HepG2 (cell line): ENCODE measurements around the gene SHISA5. TPM values are rescaled to one million over a fixed set of nuclear protein-coding genes. Genes with fewer than 3 reads are reported as not detected.

Experiments used
- ATAC-seq: fragments of 200-7000 bp; cut with Tn5 transposase; 3 replicates; pipeline ENCODE4 v1.9.1; 2020; ENCODE audit warnings: mild to moderate bottlenecking, moderate library complexity
- BruUV-seq: library from RNA; stranded (reverse); fragments of 400-500 nt; replicated peaks from 2 replicates; lab custom pipeline; 2021; lab: Mats Ljungman, UMichigan
- CTCF ChIA-PET: fragments of 300-600 bp; formaldehyde crosslinking; extraction: SDS; loops from one replicate; lab custom pipeline; 2021; ENCODE audit warnings: low total read pairs, inconsistent platforms, low intra/inter-chr PET ratio; lab: Yijun Ruan, JAX
- POLR2A ChIA-PET: fragments of 350-600 bp; sonication (Branson Sonifier 250); formaldehyde crosslinking; loops from one replicate; lab custom pipeline; 2020; ENCODE audit warnings: antibody characterized with exemption, inconsistent platforms; lab: Yijun Ruan, JAX
- DNase-seq: peaks from one replicate; pipeline ENCODE4 v3.0.0-alpha.2; 2015; ENCODE audit warnings: low spot score
- FAIRE-seq: peaks from 3 replicates; lab custom pipeline; 2011; peaks lifted over from hg19 to GRCh38; lab: Jason Lieb, UNC
- H2AFZ ChIP-seq: one replicate; pipeline ENCODE4 v1.6.1; 2011; ENCODE audit warnings: low read length, inconsistent platforms
- H3K27ac ChIP-seq: fragments of 300-600 bp; 3 replicates; pipeline ENCODE4 v1.8.0; 2011; ENCODE audit warnings: mixed run types, mild to moderate bottlenecking, mixed read lengths, low read length, inconsistent platforms; ENCODE audit not compliant: insufficient read depth; ENCODE audit errors: extremely low read length
- H3K27me3 ChIP-seq, 2 experiments: fragments of 200-600 bp in 1 of 2; 2 replicates in 1 of 2; 3 replicates in 1 of 2; pipeline versions ENCODE4 v1.6.0 to v1.8.0; 2011; ENCODE audit warnings: low read length in 2 of 2, mild to moderate bottlenecking in 2 of 2, moderate library complexity in 2 of 2, inconsistent platforms in 1 of 2; ENCODE audit not compliant: insufficient read depth in 2 of 2, control insufficient read depth in 1 of 2
- H3K36me3 ChIP-seq, 2 experiments: fragments of 200-600 bp in 1 of 2; replicated peaks in 1 of 2; 2 replicates in 1 of 2; 3 replicates in 1 of 2; pipeline versions ENCODE4 v1.5.1 to v1.8.0; 2011; ENCODE audit warnings: low read length in 2 of 2, inconsistent platforms in 1 of 2; ENCODE audit not compliant: insufficient read depth in 2 of 2, control insufficient read depth in 1 of 2
- H3K4me1 ChIP-seq: 2 replicates; pipeline ENCODE4 v1.5.1; 2012; ENCODE audit warnings: low read length, inconsistent platforms; ENCODE audit not compliant: insufficient read depth
- H3K4me2 ChIP-seq: 2 replicates; pipeline ENCODE4 v1.6.0; 2011; ENCODE audit warnings: low read depth, low read length, inconsistent platforms
- H3K4me3 ChIP-seq, 3 experiments: fragments of 200-600 bp in 1 of 3; sonication (generic), shearing (Covaris generic) in 1 of 3; replicated peaks in 1 of 3; 2 replicates each; pipeline ENCODE4 v1.5.1; 2011 to 2016; ENCODE audit warnings: low read length in 3 of 3, inconsistent platforms in 2 of 3, low read depth in 2 of 3, mild to moderate bottlenecking in 2 of 3, control low read depth in 1 of 3, mixed read lengths in 1 of 3; ENCODE audit not compliant: insufficient read depth in 1 of 3
- H3K79me2 ChIP-seq: one replicate; pipeline ENCODE4 v1.6.1; 2011; ENCODE audit warnings: low read length, inconsistent platforms; ENCODE audit not compliant: insufficient read depth
- H3K9ac ChIP-seq: 2 replicates; pipeline ENCODE4 v1.6.0; 2011; ENCODE audit warnings: mild to moderate bottlenecking, low read depth, low read length, inconsistent platforms; ENCODE audit not compliant: insufficient read depth
- H3K9me3 ChIP-seq: 2 replicates; pipeline ENCODE4 v1.5.1; 2012; ENCODE audit warnings: mild to moderate bottlenecking, low read length
- H4K20me1 ChIP-seq: 2 replicates; pipeline ENCODE4 v1.6.0; 2011; ENCODE audit warnings: inconsistent platforms, mild to moderate bottlenecking, low read length, moderate library complexity; ENCODE audit not compliant: insufficient read depth
- BHLHE40 ChIP-seq: IDR thresholded peaks from 2 replicates; pipeline ENCODE4 v1.6.1; 2011; ENCODE audit warnings: low read length, improper control_type of control experiment
- FOSL2 ChIP-seq: sonication (generic); formaldehyde crosslinking; IDR thresholded peaks from 2 replicates; pipeline ENCODE4 v1.4.0; 2020; ENCODE audit warnings: missing genetic modification reagents
- MAZ ChIP-seq, 2 experiments: sonication (generic) in 1 of 2; formaldehyde crosslinking in 1 of 2; IDR thresholded peaks; 2 replicates each; pipeline versions ENCODE4 v1.5.0 to v1.6.1; 2012 to 2020; ENCODE audit warnings: low read depth in 2 of 2, mild to moderate bottlenecking in 2 of 2, borderline replicate concordance in 1 of 2, improper control_type of control experiment in 1 of 2, low read length in 1 of 2, missing genetic modification reagents in 1 of 2, moderate library complexity in 1 of 2
- MED13 ChIP-seq: sonication (generic); formaldehyde crosslinking; IDR thresholded peaks from 2 replicates; pipeline ENCODE4 v1.5.0; 2020; ENCODE audit warnings: missing genetic modification reagents
- NFIC ChIP-seq: IDR thresholded peaks from 2 replicates; pipeline ENCODE4 v1.6.1; 2012; ENCODE audit warnings: mild to moderate bottlenecking, low read length, inconsistent platforms
- NPAS2 ChIP-seq: sonication (generic); formaldehyde crosslinking; IDR thresholded peaks from 2 replicates; pipeline ENCODE4 v1.8.0; 2022; ENCODE audit warnings: mild to moderate bottlenecking, missing genetic modification reagents, borderline replicate concordance
- PLSCR1 ChIP-seq: sonication (generic); formaldehyde crosslinking; IDR thresholded peaks from 2 replicates; pipeline ENCODE4 v1.5.0; 2020; ENCODE audit warnings: missing genetic modification reagents, mild to moderate bottlenecking, borderline replicate concordance
- SMARCC2 ChIP-seq: fragments of 450-650 bp; IDR thresholded peaks from 2 replicates; pipeline ENCODE4 v1.6.1; 2017; ENCODE audit warnings: antibody characterized with exemption, mild to moderate bottlenecking
- TRIM24 ChIP-seq: sonication (generic); formaldehyde crosslinking; IDR thresholded peaks from 2 replicates; pipeline ENCODE4 v1.8.0; 2022; ENCODE audit warnings: mild to moderate bottlenecking, missing genetic modification reagents
- ZBTB34 ChIP-seq: sonication (generic); formaldehyde crosslinking; IDR thresholded peaks from 2 replicates; pipeline ENCODE4 v1.8.0; 2022; ENCODE audit warnings: mild to moderate bottlenecking, missing genetic modification reagents
- ZHX2 ChIP-seq, 2 experiments: sonication (generic) in 1 of 2; formaldehyde crosslinking in 1 of 2; IDR thresholded peaks; 2 replicates each; pipeline versions ENCODE4 v1.6.1 to v1.9.0; 2014 to 2022; ENCODE audit warnings: antibody characterized with exemption in 1 of 2, borderline replicate concordance in 1 of 2, inconsistent platforms in 1 of 2, low read depth in 1 of 2, missing genetic modification reagents in 1 of 2
- ZKSCAN1 ChIP-seq: fragments of 150-350 bp; IDR thresholded peaks from 2 replicates; pipeline ENCODE4 v1.6.1; 2014; ENCODE audit warnings: low read length
- ZNF280B ChIP-seq: sonication (generic); formaldehyde crosslinking; IDR thresholded peaks from 2 replicates; pipeline ENCODE4 v1.5.0; 2020; ENCODE audit warnings: missing genetic modification reagents, mild to moderate bottlenecking, borderline replicate concordance
- ZNF446 ChIP-seq: sonication (generic); formaldehyde crosslinking; IDR thresholded peaks from 2 replicates; pipeline ENCODE4 v1.5.0; 2020; ENCODE audit warnings: mild to moderate bottlenecking, missing genetic modification reagents
- ZNF552 ChIP-seq: sonication (generic); formaldehyde crosslinking; IDR thresholded peaks from 2 replicates; pipeline ENCODE4 v1.9.0; 2022; ENCODE audit warnings: missing genetic modification reagents, mild to moderate bottlenecking, borderline replicate concordance
- WGBS: methylation state at CpG from one replicate; pipeline ENCODE4 v1.1.6; 2017; ENCODE audit warnings: low lambda C conversion rate; 5-methylcytosine and 5-hydroxymethylcytosine counted together
- in situ Hi-C: cut with HindIII; loops from 2 replicates; pipeline ENCODE4 v1.10.0; 2017; ENCODE audit warnings: low pct_unique_long_range_greater_than_20kb; ENCODE audit not compliant: extremely low pct_ligation_motif_present
- intact Hi-C: fragments of 100-400 bp; cut with micrococcal nuclease; formaldehyde crosslinking; loops from one replicate; pipeline ENCODE4 v1.10.0; 2022; ENCODE audit not compliant: unreplicated experiment
- polyA plus RNA-seq, 8 experiments: library from polyadenylated mRNA; depleted of rRNA in 3 of 8; stranded (reverse) in 7 of 8; unstranded in 1 of 8; fragments of >200 nt; fragmentation: Illumina TruSeq in 4 of 8; extraction: Trizol in 4 of 8; gene quantifications; 2 replicates each; pipeline versions ENCODE4 v1.2.1 to v1.2.3, GENCODE V29; 2011 to 2016; ENCODE audit warnings: low read depth in 4 of 8, missing spikeins in 1 of 8, mixed read lengths in 1 of 8; ENCODE audit not compliant: insufficient read depth in 1 of 8
- total RNA-seq, 5 experiments: library from RNA; depleted of rRNA; stranded (reverse); fragments of >200 nt; fragmentation: Illumina TruSeq; extraction: Trizol; gene quantifications; 2 replicates each; pipeline ENCODE4 v1.2.3, GENCODE V29; 2016; ENCODE audit warnings: low read depth in 1 of 5

SHISA5 gene
- total and polyA plus RNA-seq, 2 of the 13 experiments (the other 11 are each of a cell fraction or from before 2014, with no cell fraction given) = 75.8 to 91.4 TPM

DNA sequence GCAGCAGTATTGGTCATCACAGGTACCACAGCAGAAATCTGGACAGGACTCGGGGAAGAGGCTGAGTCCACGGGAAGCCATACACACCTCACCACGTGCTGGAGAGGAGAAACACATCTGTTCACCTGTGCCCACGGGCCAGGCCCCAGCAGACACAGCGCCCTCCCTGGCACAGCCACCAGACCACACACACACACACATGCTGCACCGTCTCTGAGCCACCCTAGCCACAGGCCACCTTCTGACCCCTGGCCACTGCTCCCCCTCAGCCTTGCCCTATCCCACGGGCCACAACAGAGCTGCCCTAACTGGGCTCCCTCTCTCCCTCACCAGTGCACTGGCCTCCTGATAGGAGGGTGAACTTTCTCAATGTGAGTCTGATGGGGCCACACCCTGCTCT, 2.8 kb downstream of the SHISA5 start:
- H3K4me2 ChIP-seq = no peak overlapping the region
- 77% methylated on average over 6 of the region's 7 CpGs for WGBS
- in situ Hi-C loops (loop anchor here (5.0 kb wide), 1 partner anchor 34 kb away; a partner anchor contains a TSS), intact Hi-C loops (no loop called here)
- no peaks in the 10 kb centered on the region for H3K36me3 ChIP-seq
- H3K9me3 ChIP-seq = peaks cover 4% of the 10 kb centered on the region; the same call in 1 of the 2 replicates
- no peaks in the 10 kb centered on the region for H3K79me2 ChIP-seq
- DNase-seq (no peak), FAIRE-seq (no peak), ATAC-seq (no peak)
- peaks cover 0 to 8% of the 10 kb centered on the region in 2 experiments; a peak in 1 of 5 replicates for H3K27me3 ChIP-seq
- BruUV-seq = no TSS peak
- no peaks in the 10 kb centered on the region for H4K20me1 ChIP-seq
- H3K27ac ChIP-seq = no peak overlapping the region
- H3K4me3 ChIP-seq = no peak overlapping the region
- H2AFZ ChIP-seq = no peak overlapping the region
- ChIA-PET CTCF (no interaction called here), POLR2A (interaction anchor here (0.9 kb wide), 1 partner anchor 28 kb away, joined by 4 read pairs; no protein-coding TSS in a partner anchor)
- peaks cover 24% of the 10 kb centered on the region for H3K4me1 ChIP-seq
- no peak overlapping the region for H3K9ac ChIP-seq
- no peak for TF ChIP-seq MED13
- no peak for TF ChIP-seq NPAS2 (CRISPR knock-in tag)
- TF ChIP-seq ZKSCAN1 = no peak
- TF ChIP-seq PLSCR1 = no peak
- TF ChIP-seq TRIM24 (CRISPR knock-in tag) = no peak
- no peak for TF ChIP-seq ZNF552
- no peak for TF ChIP-seq ZNF446 (CRISPR knock-in tag)
- no peak for TF ChIP-seq BHLHE40
- no peak for TF ChIP-seq NFIC
- TF ChIP-seq FOSL2 (CRISPR knock-in tag) = no peak
- no peak for TF ChIP-seq ZHX2 (IDR thresholded peaks at IDR 0.05; ENCODE audit: low read depth)
- no peak for TF ChIP-seq ZHX2 (CRISPR knock-in tag; IDR thresholded peaks at IDR 0.05; ENCODE audit: borderline replicate concordance)
- TF ChIP-seq ZNF280B (CRISPR knock-in tag) = no peak
- no peak for TF ChIP-seq MAZ (IDR thresholded peaks at IDR 0.05; ENCODE audit: borderline replicate concordance, low read depth, low read length)
- TF ChIP-seq MAZ (CRISPR knock-in tag; IDR thresholded peaks at IDR 0.05; ENCODE audit: low read depth) = no peak
- no peak for TF ChIP-seq SMARCC2
- TF ChIP-seq ZBTB34 (CRISPR knock-in tag) = no peak
